Naive thymus-derived CD4-positive, alpha-beta T cell (primary cell): Measurements from ENCODE around the gene CUL4A. TPM values are rescaled to one million over a fixed set of nuclear protein-coding genes. Genes with fewer than 3 reads are reported as not detected.
"Not testable (repeated sequence)": the region's sequence is repeated elsewhere in the genome, so short reads cannot be mapped to it uniquely, and the experiment has no call there.

Source experiments
- ATAC-seq: fragments of 150-1000 bp; cut with Tn5 transposase; 2 replicates; pipeline ENCODE4 v1.10.0; 2021; ENCODE audit warnings: mild to moderate bottlenecking, moderate library complexity
- CTCF ChIA-PET: fragments of 350-600 bp; sonication (Branson Sonifier 250); formaldehyde crosslinking; loops from one replicate; lab custom pipeline; 2021; ENCODE audit warnings: antibody characterized with exemption; lab: Charles Lee
- POLR2A ChIA-PET: fragments of 350-600 bp; sonication (Branson Sonifier 250); formaldehyde crosslinking; loops from one replicate; lab custom pipeline; 2021; ENCODE audit warnings: antibody characterized with exemption, inconsistent platforms; lab: Charles Lee
- DNase-seq, 9 donors: peaks; one replicate each; pipeline versions ENCODE4 v3.0.0 to v3.0.0-alpha.2; 2020 to 2022; ENCODE audit warnings: mixed read lengths in 1 of 9
- H3K27ac ChIP-seq: one replicate; pipeline ENCODE4 v1.7.0; 2013; ENCODE audit warnings: mild to moderate bottlenecking, low read depth, low read length, moderate library complexity
- H3K27me3 ChIP-seq, 2 donors: one replicate each; pipeline ENCODE4 v1.7.0; 2013; ENCODE audit warnings: low read length in 2 of 2, mild to moderate bottlenecking in 2 of 2, moderate library complexity in 2 of 2; ENCODE audit not compliant: control insufficient read depth in 2 of 2, insufficient read depth in 2 of 2
- H3K36me3 ChIP-seq, 3 experiments: 1 replicate in 2 of 3; 2 replicates in 1 of 3; pipeline ENCODE4 v1.7.0; 2013; ENCODE audit warnings: low read length in 3 of 3, mild to moderate bottlenecking in 3 of 3, moderate library complexity in 1 of 3; ENCODE audit not compliant: insufficient read depth in 3 of 3, control insufficient read depth in 2 of 3
- H3K4me1 ChIP-seq, 2 donors: one replicate each; pipeline ENCODE4 v1.7.0; 2013; ENCODE audit warnings: low read length in 2 of 2, mild to moderate bottlenecking in 2 of 2, moderate library complexity in 1 of 2; ENCODE audit not compliant: control insufficient read depth in 2 of 2, insufficient read depth in 2 of 2
- H3K4me3 ChIP-seq: 2 replicates; pipeline ENCODE4 v1.7.0; 2013; ENCODE audit warnings: mild to moderate bottlenecking, low read length
- H3K9me3 ChIP-seq, 3 experiments: 1 replicate in 2 of 3; 2 replicates in 1 of 3; pipeline ENCODE4 v1.7.0; 2013; ENCODE audit warnings: low read length in 3 of 3; ENCODE audit not compliant: control insufficient read depth in 2 of 3
- H3K27ac Mint-ChIP-seq, 9 donors: one replicate each; pipeline ENCODE4 v1.8.0; 2020 to 2022; ENCODE audit warnings: mixed read lengths in 9 of 9, mild to moderate bottlenecking in 8 of 9, moderate library complexity in 5 of 9, inconsistent platforms in 2 of 9
- H3K27me3 Mint-ChIP-seq, 5 donors: one replicate each; pipeline ENCODE4 v1.8.0; 2021 to 2022; ENCODE audit warnings: mixed read lengths in 5 of 5, mild to moderate bottlenecking in 1 of 5
- H3K36me3 Mint-ChIP-seq, 5 donors: one replicate each; pipeline ENCODE4 v1.8.0; 2020 to 2022; ENCODE audit warnings: mixed read lengths in 5 of 5, mild to moderate bottlenecking in 3 of 5, inconsistent platforms in 1 of 5
- H3K4me1 Mint-ChIP-seq, 7 donors: one replicate each; pipeline ENCODE4 v1.8.0; 2020 to 2022; ENCODE audit warnings: mixed read lengths in 7 of 7, mild to moderate bottlenecking in 3 of 7, inconsistent platforms in 1 of 7
- H3K4me3 Mint-ChIP-seq, 10 donors: one replicate each; pipeline ENCODE4 v1.8.0; 2020 to 2022; ENCODE audit warnings: mild to moderate bottlenecking in 10 of 10, mixed read lengths in 10 of 10, moderate library complexity in 6 of 10, inconsistent platforms in 2 of 10
- H3K9me3 Mint-ChIP-seq, 11 donors: one replicate each; pipeline ENCODE4 v1.8.0; 2020 to 2022; ENCODE audit warnings: mixed read lengths in 11 of 11, mild to moderate bottlenecking in 4 of 11, inconsistent platforms in 1 of 11, moderate library complexity in 1 of 11
- intact Hi-C, 2 donors: fragments of 100-400 bp; cut with micrococcal nuclease; formaldehyde crosslinking; loops; one replicate each; pipeline ENCODE4 v1.15.1; 2023
- polyA plus RNA-seq, 2 donors: library from polyadenylated mRNA; unstranded; fragments of 300-500 nt; fragmentation: Illumina TruSeq; gene quantifications; one replicate each; pipeline ENCODE4 v1.2.3, GENCODE V29; 2021
- total RNA-seq, 6 experiments: library from RNA in 5 of 6; stranded (reverse) in 5 of 6; gene quantifications; 1 replicate in 5 of 6; 2 replicates in 1 of 6; pipeline ENCODE4 v1.2.3 and lab custom pipeline; 2021 to 2026

Gene CUL4A
- total RNA-seq, result 10 to 100 TPM; 69.2 to 94.7 (median 82.3) TPM
- polyA plus RNA-seq, result 10 to 100 TPM; 35.0 to 61.2 TPM
- total RNA-seq (lab: John Stamatoyannopoulos, UW), result 88.0 reads per million, percentile 82 among the genes with 10 or more reads in this experiment

DNA sequence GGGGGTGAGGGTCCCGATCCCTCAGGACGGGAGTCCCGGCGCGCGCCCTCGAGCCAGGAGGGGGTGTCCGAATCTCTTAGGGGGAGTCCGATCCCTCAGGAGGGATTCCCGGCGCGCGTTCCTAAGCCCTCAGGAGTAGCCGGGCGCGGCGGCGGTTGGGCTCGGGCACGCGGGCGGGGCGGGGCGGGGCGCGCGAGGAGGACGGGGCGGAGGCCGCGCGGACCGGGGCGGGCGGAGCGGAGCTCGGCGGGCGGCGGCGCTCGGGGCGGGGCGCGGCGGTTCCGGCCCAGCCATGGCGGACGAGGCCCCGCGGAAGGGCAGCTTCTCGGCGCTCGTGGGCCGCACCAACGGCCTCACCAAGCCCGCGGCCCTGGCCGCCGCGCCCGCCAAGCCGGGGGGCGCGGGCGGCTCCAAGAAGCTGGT is at the start of gene CUL4A:
Gene CUL4A (plus strand): TSS at position 278 of the 423 bp plus-strand sequence. CDS start 15 bp downstream, at position 293.
- H3K27ac Mint-ChIP-seq, result peak within 1 kb of the TSS; percentile 64 to 93 (median 87)
- H3K9me3 Mint-ChIP-seq, result peaks cover 0 to 5% (median 0%) of the 10 kb centered on the region in 11 donors
- H3K27me3 ChIP-seq, result no peaks in the 10 kb centered on the region
- H3K4me1 ChIP-seq, result peaks cover 31 to 48% of the 10 kb centered on the region in 2 donors
- peaks cover 4 to 32% (median 7%) of the 10 kb centered on the region in 5 donors for H3K36me3 Mint-ChIP-seq
- H3K27me3 Mint-ChIP-seq, result no peaks in the 10 kb centered on the region
- ATAC-seq, result peak; percentile 70
- H3K36me3 ChIP-seq, result peaks cover 0 to 9% (median 0%) of the 10 kb centered on the region in 3 experiments
- POLR2A ChIA-PET, result interaction anchor here (1.0 to 3.4 kb wide), 11 partner anchors 22 to 240 kb away, joined by 3 to 19 read pairs (median 7); partner anchors contain the start of genes LAMP1 and MCF2L
- DNase-seq, result peak; percentile 44 to 83 (median 65)
- peak within 1 kb of the TSS; percentile 87 to 94 (median 90) for H3K4me3 Mint-ChIP-seq
- H3K4me1 Mint-ChIP-seq, result peaks cover 42 to 61% (median 57%) of the 10 kb centered on the region in 7 donors
- CTCF ChIA-PET, result no interaction called here
- intact Hi-C loops, result loop anchor here (2.0 to 10.0 kb wide), 4 partner anchors 33 to 521 kb away; partner anchors contain the start of gene ATP11A (in 1 of the 2)
- H3K4me3 ChIP-seq, result peak within 1 kb of the TSS; percentile 79
- no peaks in the 10 kb centered on the region for H3K9me3 ChIP-seq
- H3K27ac ChIP-seq, result peak within 1 kb of the TSS; percentile 88

DNA sequence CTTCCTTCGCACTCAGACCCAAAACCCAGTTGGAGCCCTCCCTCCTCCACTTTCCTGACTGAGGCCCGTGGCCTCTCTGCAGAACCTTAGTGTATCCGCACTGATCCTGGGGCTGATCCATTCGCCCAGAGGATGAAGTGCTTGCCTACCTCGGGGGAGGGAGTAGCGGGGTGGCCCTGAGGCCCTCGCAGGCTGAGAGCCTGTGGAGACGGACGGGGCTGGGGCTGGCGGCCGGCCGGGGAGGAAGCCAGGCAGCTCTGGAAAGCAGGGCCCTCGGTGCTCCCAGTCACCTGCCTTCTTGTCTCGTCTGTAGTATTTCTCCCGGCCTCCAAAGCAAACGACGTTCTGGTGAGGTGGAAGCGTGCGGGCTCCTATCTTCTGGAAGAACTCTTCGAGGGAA is 49.7 kb upstream of the CUL4A start:
- intact Hi-C loops, result no loop called here
- Histone ChIP-seq H3K9me3 (no peaks in the 10 kb centered on the region), H3K36me3 (no peaks in the 10 kb centered on the region), H3K4me1 (peaks cover 8% of the 10 kb centered on the region in 2 donors), H3K4me3 (no peak overlapping the region), H3K27me3 (no peaks in the 10 kb centered on the region), H3K27ac (no peak overlapping the region)
- Mint-ChIP-seq H3K27me3 (peaks cover 0 to 10% (median 0%) of the 10 kb centered on the region in 5 donors), H3K4me3 (peak overlapping the region in 1 of 10 donors; percentile 39), H3K9me3 (peaks cover 0 to 20% (median 4%) of the 10 kb centered on the region in 11 donors), H3K4me1 (peaks cover 5 to 38% (median 34%) of the 10 kb centered on the region in 7 donors), H3K36me3 (peaks cover 0 to 20% (median 0%) of the 10 kb centered on the region in 5 donors), H3K27ac (peak overlapping the region in 3 of 9 donors; percentile 11 to 56 (median 38))
- ChIA-PET POLR2A (interaction anchor here (0.6 kb wide), 1 partner anchor 230 kb away, joined by 4 read pairs; no protein-coding TSS in a partner anchor), CTCF (no interaction called here)
- DNase-seq (no peak), ATAC-seq (no peak)

DNA sequence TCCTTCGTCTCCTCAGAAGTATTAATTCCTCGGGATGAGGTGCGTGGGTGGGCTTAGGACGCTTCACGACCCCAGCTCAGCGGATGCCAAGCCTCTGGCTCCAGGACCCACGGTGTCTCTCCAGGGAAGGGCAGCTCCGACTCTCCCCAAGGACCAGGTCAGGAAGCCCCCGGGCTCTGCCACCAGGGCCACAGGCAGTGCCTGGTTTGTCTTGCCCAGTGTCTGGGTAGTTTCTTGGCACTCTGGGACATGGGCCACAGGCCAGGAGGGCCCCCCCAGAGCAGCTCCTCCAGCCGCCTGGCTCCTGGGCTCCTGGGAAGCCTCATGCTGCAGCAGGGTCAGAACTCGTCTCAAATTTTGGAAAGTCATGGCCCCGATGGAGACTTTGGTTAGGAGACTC is 48.4 kb upstream of the CUL4A start:
- POLR2A ChIA-PET, result no interaction called here
- Histone ChIP-seq H3K4me1 (peaks cover 8% of the 10 kb centered on the region in 2 donors), H3K27ac (peak overlapping the region; percentile 29)

DNA sequence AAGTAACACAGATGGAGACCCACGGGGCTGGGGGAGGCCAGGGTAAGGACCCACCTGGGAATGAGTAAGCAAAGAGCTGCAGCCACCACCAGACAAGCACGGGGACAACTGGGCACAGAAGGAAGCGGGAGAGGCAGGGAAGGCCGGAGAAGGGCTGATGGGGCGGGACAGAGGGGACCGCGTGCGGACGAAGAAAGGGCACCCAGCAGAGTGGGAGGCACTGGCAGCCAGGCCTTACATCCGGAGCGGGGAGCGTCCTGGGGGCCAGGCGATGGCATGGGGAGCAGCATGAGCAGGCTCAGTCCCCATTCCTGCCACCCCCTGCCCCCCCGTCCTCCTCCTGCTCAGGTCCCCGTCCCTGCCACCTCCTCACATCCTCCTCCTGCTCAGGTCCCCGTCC is 48.0 kb upstream of the CUL4A start:
- H3K9me3 ChIP-seq, result no peaks in the 10 kb centered on the region
- H3K4me1 Mint-ChIP-seq, result peaks cover 5 to 43% (median 34%) of the 10 kb centered on the region in 7 donors
- DNase-seq, result no peak
- intact Hi-C loops, result no loop called here
- H3K27me3 ChIP-seq, result no peaks in the 10 kb centered on the region
- ChIA-PET CTCF (no interaction called here), POLR2A (no interaction called here)
- ATAC-seq, result no peak
- H3K27ac Mint-ChIP-seq, result peak overlapping the region in 5 of 9 donors; percentile 4 to 75 (median 51)
- H3K27ac ChIP-seq, result peak overlapping the region; percentile 29
- H3K4me3 Mint-ChIP-seq, result peak overlapping the region in 6 of 10 donors; percentile 8 to 88 (median 48)
- no peak overlapping the region for H3K4me3 ChIP-seq
- peaks cover 0 to 4% (median 0%) of the 10 kb centered on the region in 5 donors for H3K27me3 Mint-ChIP-seq
- peaks cover 8% of the 10 kb centered on the region in 2 donors for H3K4me1 ChIP-seq
- no peaks in the 10 kb centered on the region for H3K36me3 ChIP-seq
- peaks cover 0 to 7% (median 0%) of the 10 kb centered on the region in 11 donors for H3K9me3 Mint-ChIP-seq
- H3K36me3 Mint-ChIP-seq, result peaks cover 0 to 10% (median 0%) of the 10 kb centered on the region in 5 donors

More for the DNA sequence above, 48.4 kb upstream of the CUL4A start:
- no peak for DNase-seq
- peak overlapping the region in 4 of 9 donors; percentile 4 to 75 (median 44) for H3K27ac Mint-ChIP-seq
- intact Hi-C loops, result no loop called here
- Histone ChIP-seq H3K36me3 (no peaks in the 10 kb centered on the region), H3K4me3 (no peak overlapping the region), H3K9me3 (no peaks in the 10 kb centered on the region), H3K27me3 (no peaks in the 10 kb centered on the region)
- CTCF ChIA-PET, result interaction anchor here (0.6 kb wide), 1 partner anchor 195 kb away, joined by 3 read pairs; no protein-coding TSS in a partner anchor
- H3K27me3 Mint-ChIP-seq, result peaks cover 0 to 4% (median 0%) of the 10 kb centered on the region in 5 donors
- H3K9me3 Mint-ChIP-seq, result peaks cover 0 to 10% (median 0%) of the 10 kb centered on the region in 11 donors
- peaks cover 0 to 12% (median 0%) of the 10 kb centered on the region in 5 donors for H3K36me3 Mint-ChIP-seq
- peaks cover 5 to 43% (median 29%) of the 10 kb centered on the region in 7 donors for H3K4me1 Mint-ChIP-seq
- H3K4me3 Mint-ChIP-seq, result peak overlapping the region in 6 of 10 donors; percentile 8 to 88 (median 48)
- ATAC-seq, result no peak

DNA sequence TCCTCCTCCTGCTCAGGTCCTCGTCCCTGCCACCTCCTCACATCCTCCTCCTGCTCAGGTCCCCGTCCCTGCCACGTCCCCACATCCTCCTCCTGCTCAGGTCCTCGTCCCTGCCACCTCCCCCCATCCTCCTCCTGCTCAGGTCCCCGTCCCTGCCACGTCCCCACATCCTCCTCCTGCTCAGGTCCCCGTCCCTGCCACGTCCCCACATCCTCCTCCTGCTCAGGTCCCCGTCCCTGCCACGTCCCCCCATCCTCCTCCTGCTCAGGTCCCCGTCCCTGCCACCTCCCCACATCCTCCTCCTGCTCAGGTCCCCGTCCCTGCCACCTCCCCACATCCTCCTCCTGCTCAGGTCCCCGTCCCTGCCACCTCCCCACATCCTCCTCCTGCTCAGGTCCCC is 47.4 kb upstream of the CUL4A start:
- H3K4me3 ChIP-seq, ATAC-seq, POLR2A ChIA-PET, CTCF ChIA-PET, H3K4me3 Mint-ChIP-seq, H3K27ac ChIP-seq, H3K36me3 Mint-ChIP-seq, H3K9me3 Mint-ChIP-seq, intact Hi-C loops, H3K27me3 Mint-ChIP-seq, H3K27me3 ChIP-seq, H3K4me1 ChIP-seq, H3K9me3 ChIP-seq, H3K36me3 ChIP-seq, H3K27ac Mint-ChIP-seq: not testable (repeated sequence)
- DNase-seq, result peak in 1 of 9 donors; percentile 18
- H3K4me1 Mint-ChIP-seq, result peaks cover 5 to 43% (median 34%) of the 10 kb centered on the region in 7 donors

DNA sequence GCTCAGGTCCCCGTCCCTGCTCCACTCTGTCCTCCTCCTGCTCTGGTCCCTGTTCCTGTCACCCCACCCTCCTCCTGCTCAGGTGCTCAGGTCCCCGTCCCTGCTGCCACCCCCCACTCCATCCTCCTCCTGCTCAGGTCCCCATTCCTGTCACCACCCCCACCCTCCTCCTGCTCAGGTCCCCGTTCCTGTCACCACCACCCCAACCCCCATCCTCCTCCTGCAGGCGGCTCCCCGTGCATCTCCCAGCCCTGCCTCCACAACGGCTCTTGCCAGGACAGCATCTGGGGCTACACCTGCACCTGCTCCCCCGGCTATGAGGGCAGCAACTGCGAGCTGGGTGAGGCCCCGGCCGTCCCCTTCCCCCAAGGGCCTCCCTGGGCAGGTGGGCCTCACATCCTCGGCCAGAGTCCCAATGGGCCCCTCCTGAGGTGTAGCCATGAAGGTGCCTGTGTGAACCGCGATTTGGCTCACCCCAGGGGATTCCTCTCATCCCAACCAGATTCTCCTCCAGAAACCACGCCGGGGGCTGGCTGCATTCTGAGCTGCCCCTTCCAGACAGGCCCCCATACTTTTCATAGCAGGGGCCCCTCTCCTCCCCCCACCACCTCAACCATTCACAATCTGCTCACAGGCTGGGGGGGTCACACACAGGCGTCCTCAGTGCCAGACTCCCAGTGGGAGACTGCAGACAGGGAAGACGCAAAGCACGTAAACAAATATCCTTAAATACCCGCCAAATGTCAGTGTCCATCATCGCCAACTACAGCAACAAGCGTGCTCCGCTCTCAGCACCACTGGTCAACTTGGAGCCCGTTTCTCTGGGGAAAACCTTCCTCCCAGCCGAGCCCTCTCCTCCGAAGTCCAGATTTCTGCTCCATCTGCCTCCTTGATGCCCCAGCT is 46.4 kb upstream of the CUL4A start:
- DNase-seq, result peak in 3 of 9 donors; percentile 35 to 44 (median 40)
- H3K4me3 Mint-ChIP-seq, result peak overlapping the region in 8 of 10 donors; percentile 14 to 77 (median 45)
- CTCF ChIA-PET, result interaction anchor here (0.8 kb wide), 1 partner anchor 486 kb away, joined by 3 read pairs; no protein-coding TSS in a partner anchor

More for the DNA sequence above, 46.4 kb upstream of the CUL4A start:
- POLR2A ChIA-PET, result no interaction called here
- intact Hi-C loops, result no loop called here
- H3K27me3 ChIP-seq, result no peaks in the 10 kb centered on the region
- H3K36me3 Mint-ChIP-seq, result peaks cover 4 to 12% (median 10%) of the 10 kb centered on the region in 5 donors
- ATAC-seq, result peak; percentile 59
- H3K9me3 Mint-ChIP-seq, result peaks cover 0 to 16% (median 6%) of the 10 kb centered on the region in 11 donors
- peak overlapping the region in 7 of 9 donors; percentile 16 to 86 (median 64) for H3K27ac Mint-ChIP-seq
- H3K36me3 ChIP-seq, result no peaks in the 10 kb centered on the region
- no peaks in the 10 kb centered on the region for H3K9me3 ChIP-seq
- no peak overlapping the region for H3K27ac ChIP-seq
- H3K4me1 ChIP-seq, result peaks cover 8% of the 10 kb centered on the region in 2 donors
- peaks cover 0 to 4% (median 0%) of the 10 kb centered on the region in 5 donors for H3K27me3 Mint-ChIP-seq
- H3K4me1 Mint-ChIP-seq, result peaks cover 0 to 43% (median 34%) of the 10 kb centered on the region in 7 donors
- H3K4me3 ChIP-seq, result no peak overlapping the region
